T-helper 2 cell (primary cell): ENCODE measurements around the gene ATG7.
A peak's percentile ranks its signal among the peaks of the same experiment; 100 is the strongest.

Experiments
- DNase-seq, 5 experiments: peaks; one replicate each; pipeline versions ENCODE4 v3.0.0 to v3.0.0-alpha.2; 2012 to 2022
- total RNA-seq, 2 donors: gene quantifications; one replicate each; lab custom pipeline; 2026; lab: John Stamatoyannopoulos, UW

ATG7 gene, protein sequence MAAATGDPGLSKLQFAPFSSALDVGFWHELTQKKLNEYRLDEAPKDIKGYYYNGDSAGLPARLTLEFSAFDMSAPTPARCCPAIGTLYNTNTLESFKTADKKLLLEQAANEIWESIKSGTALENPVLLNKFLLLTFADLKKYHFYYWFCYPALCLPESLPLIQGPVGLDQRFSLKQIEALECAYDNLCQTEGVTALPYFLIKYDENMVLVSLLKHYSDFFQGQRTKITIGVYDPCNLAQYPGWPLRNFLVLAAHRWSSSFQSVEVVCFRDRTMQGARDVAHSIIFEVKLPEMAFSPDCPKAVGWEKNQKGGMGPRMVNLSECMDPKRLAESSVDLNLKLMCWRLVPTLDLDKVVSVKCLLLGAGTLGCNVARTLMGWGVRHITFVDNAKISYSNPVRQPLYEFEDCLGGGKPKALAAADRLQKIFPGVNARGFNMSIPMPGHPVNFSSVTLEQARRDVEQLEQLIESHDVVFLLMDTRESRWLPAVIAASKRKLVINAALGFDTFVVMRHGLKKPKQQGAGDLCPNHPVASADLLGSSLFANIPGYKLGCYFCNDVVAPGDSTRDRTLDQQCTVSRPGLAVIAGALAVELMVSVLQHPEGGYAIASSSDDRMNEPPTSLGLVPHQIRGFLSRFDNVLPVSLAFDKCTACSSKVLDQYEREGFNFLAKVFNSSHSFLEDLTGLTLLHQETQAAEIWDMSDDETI
- 22.8 to 33.5 reads per million in 2 donors for total RNA-seq

DNA sequence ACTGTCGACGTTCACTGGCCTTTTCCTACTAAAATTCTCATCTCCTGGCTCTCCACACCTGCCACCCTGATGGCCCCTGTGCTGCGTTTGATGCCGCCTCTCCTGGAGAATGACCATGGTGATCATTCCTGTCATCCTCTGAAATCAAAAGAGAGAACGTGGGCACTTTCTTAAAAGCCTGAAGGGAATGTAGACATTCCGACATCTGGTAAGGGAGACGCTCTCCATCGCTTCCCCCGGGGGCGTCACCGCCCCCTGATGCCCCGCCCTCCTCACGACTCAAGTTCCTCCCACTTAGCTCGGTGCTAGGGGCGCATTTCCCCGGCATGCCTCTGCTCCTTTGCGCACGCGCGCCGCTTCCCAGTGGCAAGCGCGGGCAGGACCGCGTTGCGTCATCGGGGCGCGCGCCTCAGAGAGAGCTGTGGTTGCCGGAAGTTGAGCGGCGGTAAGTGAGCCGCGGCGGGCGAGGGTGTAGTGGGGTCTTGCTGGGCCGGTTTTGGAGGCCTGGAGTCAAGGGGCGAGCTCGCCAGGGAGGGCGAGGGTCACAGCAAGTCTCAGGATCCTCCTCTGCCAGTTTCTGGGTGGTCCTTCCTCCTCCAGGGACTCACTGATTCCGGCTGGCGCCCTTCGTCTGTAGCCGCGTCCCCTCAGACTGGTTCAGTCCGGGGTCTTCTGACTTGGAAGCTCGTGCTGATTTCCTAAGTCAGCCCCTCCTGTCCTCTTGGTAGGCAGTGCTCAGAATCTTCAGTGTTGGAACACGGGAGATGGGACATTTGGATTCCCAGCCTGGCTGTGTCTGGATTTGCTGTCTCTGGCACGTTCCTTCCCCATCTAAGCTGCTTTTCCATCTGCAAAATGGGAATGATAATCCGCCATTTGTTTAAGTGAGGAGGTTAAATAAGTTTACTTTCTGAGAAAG lies at the start of gene ATG7:
TSS of gene ATG7 (plus strand) at position 412 of the 919 bp plus-strand sequence. CDS start 26,299 bp downstream, outside the sequence.
- peak; percentile 92 to 98 (median 95) for DNase-seq

DNA sequence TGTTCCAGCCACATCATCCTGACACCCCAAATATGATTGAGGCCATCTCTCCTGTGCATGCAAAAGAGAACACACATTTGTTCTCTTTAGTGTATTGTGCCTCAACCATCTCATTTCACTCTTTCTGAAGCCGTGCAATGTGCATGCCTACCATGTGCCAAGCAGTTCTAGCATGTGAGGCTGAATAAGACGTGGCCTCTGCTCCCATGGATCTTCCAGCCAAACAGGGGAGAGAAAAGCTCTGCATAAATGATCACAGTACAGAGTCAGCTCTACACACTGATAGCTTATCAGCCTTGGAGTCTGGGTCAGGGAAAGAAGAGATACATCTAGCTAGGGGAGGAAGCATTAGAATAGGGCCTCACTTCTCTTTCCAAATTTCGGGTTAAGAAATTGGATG lies 48.2 kb upstream of the ATG7 start:
- DNase-seq: no peak

DNA sequence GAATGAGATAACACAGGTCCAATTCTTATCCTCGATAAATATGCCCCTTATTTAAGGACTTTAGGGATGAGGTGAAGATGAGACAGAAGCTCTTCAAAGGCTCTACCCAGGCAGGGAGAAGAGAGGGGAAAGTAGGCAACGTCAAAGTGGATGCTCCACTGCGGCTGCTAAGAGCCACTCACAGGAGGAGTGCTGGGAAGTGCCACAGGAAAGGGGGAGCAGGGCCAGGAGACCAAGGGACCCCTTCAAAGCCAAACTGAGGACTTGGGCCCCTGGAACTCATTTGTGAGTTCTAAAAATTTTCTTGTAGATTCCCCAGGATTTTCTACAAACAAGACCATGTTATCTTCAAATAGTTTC lies 47.3 kb upstream of the ATG7 start:
- no peak for DNase-seq

DNA sequence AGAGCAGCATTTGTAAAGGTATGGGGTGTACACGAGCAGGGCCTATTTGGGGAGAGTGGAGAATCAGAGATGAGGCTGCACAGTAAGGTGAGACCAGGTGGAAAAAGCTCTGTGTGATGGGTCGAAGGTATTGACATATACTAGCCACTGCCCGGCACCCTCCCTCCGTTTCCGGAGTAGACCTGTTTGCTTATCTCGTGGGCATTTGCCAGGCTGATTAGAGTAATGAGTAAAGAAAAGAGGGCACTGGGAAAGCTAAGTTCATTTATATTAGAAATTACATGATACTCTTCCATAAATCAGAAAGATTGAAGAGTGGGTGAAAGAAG lies 46.2 kb upstream of the ATG7 start:
- no peak for DNase-seq

DNA sequence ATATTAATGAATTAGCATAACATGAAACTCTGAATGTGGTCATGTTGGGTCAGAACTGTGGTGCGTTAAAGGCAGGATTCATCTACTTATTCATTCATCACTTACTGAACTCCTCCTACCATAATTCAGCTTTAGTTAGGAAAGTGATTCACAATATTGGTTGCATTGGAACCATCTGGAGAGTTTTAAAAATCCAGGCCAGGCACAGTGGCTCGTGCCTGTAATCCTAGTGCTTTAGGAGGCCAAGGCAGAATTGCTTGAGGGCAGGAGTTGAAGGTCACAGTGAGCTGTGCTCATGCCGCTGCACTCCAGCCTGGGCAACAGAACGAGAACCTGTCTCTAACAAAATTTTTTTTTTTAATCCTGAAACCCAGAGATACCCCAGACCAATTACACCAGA lies 44.2 kb upstream of the ATG7 start:
- DNase-seq: no peak

DNA sequence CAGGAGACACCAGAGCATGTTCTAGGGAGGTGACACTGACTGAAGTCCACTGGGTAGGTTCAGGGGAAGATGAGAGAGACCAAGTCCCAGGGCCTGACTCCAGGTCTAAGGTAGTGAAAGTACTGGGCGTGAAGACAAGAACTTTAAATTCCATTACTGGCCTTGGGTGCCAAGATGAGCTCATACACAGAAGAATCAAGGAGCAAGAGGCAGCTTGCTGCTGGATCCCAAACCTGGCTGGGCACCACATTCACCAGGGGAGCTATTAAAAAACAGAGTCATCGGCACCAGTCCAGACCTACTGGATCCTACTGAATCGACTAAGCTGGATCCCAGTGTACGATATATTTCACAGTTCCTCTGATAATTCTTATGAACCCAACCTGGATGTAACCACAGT lies 42.1 kb upstream of the ATG7 start:
- no peak for DNase-seq

DNA sequence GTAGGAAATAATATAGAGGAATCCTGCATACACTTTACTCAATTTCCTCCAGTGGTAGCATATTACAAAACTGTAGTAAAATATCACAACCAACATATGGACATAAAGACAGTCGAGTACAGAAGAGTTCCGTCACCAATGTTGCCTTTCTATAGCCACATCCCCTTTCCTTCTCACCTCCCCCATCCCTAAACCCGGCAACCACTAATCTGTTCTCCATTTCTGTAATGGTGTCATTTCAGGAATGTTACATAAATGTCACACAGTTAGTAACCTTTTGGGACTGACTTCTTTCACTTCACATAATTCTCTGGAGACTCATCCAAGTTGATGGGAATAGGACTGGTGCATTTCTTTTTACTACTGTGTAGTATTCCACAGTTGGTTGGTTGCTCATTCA lies 41.4 kb upstream of the ATG7 start:
- no peak for DNase-seq

DNA sequence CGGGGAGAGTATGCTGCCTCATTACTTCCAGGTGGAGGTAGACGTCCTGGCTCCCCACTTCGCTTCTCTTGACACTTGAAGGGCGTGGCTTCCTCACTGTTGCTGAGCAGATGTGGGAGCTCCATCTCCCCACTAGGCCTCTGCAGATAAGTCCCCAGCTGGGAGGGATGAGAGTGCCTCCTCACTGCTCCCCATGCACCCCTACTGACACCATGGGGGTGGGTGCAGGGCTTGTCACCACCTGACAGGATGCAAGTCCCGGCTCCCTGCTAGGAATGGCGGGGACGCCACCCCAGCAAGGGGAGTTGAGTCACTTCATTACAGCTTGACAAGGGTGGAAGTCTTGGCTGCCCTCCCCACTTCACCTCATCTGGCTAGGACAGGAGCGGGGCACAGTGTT lies 36.8 kb upstream of the ATG7 start:
- DNase-seq: no peak

DNA sequence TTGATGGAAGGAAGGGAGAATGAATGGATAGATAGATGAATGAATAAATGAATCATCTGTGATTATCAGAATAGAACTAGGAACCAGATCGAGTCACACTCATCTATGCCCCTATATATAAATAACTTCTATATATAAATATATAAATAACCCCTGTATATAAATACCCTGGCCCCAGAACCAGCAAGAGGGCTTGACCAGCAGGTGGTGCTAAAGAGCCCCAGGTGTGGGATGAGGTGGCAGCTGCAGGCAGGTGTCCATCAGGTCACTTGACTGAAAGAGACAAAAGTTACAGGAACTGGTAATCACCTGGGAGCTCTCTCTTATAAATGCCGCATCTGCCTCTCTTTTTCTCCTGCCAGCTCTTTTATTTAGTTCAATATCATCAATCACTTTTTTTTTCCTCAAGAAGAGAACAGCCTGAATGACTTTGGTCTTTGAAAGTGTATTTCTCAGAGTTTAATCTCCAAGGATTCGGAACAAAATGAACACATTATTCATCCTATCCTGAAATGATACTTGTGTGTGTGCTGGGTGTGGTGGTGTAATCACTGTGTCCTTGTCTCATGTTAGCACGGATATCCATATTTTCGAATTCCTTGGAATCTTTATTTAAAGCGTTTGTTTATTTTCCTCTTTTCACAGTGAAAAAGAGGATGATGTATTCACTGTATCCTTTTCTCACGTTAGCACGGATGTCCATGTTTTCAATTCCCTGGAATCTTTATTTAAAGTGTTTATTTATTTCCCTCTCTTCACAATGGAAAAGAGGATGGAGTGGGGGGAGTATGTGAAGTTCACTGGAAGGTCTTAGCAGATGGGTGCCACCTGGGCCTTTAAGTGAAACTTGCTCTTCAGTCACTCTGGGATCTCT lies 35.4 kb upstream of the ATG7 start:
- DNase-seq: peak; percentile 49 to 68 (median 58)

DNA sequence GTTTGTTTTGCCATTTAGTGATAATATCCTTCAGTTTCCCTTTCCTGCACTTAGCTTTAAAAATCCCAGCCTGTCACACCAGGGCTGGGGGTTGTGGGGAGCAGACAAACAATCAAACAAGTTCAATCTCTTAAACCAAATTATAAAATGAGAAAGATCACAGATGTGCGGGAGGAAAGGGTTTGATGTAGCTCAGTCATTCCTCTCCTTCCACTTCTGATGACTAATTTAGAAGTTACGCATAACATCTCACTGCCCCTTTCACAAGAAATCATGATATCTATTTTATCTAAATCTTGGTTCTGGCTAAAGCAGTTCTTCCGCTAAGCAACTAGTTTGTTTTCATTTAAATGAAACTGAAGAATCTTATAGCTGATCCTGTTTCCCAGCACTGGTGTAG lies 34.1 kb upstream of the ATG7 start:
- peak in 1 of 5 experiments; percentile 94 for DNase-seq

DNA sequence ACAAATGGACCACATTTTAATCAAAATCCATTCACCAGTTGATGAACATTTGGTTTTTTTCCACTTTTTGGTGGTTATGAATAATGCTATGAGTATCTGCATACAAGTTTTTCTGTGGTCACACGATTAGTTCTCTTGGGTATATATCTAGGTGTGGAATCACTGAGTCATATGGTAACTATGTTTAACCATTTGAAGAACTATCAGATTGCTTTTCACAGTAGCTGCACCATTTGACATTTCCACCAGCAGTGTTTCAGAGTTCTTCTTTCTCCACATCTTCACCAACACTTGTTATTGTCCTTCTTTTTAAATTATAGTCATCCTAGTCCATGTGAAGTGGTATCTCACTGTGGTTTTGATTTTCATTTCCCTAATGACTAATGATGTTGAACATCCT lies 33.3 kb upstream of the ATG7 start:
- DNase-seq: peak in 1 of 5 experiments; percentile 93

DNA sequence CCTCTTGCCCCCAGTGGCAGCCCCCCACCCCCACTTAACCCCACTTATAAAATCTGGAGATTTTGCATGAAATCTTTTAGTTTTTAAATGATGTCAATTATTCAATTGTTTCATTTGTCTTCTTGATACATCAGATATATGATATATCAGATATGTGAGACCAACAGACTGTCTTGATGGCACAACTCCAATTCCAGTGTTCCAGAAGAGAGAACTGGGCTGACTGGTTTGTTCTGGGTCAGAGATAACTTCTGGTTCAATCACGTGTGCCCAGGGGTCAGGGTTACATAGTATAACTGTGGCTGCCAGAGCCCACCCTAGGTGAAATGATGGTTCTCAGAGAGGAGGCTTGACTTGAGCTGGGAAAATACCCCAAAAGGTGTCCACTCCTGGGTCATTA lies 32.4 kb upstream of the ATG7 start:
- no peak for DNase-seq

DNA sequence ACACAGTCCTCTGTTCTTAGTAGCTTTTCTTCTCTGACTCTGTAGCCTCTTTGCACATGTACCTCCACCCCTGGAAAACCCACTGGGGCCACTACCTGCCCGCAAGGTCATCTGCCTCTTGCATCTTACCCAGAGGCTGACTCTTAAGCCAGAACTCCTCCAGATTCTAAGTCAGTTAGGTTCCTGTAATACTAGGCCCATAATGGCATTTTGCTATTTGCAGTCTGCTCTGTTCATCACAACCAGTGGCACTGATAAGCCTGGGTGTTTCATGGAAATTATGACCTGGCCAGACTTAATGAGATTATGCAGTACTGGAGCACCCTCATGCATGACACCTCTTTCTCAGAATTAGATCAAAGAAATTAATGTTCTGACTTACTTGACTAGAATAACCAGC lies 31.7 kb upstream of the ATG7 start:
- DNase-seq: peak in 1 of 5 experiments; percentile 19

DNA sequence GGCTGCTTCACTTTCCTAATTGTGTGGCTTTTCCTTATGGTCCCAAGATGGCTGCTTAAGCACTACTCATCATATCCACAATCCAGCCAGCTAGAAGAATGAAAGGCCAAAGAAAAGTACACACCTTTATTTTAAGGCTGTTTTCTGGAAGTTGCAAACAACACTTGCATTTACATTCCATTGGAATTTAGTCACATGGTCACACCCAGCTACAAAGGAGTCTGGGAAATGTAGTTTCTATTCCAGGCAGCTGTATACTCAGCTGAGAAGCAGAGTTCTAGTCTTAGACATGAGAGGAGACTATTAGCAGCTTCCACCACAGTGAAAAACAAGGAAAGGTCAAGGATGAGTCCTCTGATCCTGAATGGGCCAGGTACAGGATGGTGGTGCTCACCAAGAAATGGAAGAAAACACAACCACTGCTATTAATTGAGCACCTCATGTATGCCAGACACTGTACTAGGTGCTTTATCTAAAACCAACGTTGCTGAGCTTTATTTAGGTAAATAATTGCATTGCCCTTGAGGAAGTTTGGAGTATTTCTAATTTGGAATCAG lies 28.0 kb upstream of the ATG7 start:
- DNase-seq: no peak

DNA sequence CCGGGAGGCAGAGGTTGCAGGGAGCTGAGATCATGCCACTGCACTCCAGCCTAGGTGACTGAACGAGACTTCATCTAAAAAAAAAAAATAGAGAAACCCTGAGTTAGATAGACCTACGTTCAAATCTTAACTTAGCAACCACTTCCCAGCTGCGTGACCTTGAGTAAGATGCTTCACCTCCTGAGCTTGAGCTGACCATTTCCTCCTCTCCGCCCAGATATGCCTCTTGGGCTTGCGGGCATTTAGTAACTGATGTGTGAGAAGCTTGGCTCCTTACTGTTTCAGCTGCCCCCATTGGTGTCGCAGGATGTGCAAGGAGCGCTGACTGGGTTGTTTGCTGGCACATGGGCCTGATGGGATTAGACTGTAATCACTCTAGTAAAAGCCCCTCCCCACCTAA lies 26.9 kb upstream of the ATG7 start:
- DNase-seq: peak in 1 of 5 experiments; percentile 58

DNA sequence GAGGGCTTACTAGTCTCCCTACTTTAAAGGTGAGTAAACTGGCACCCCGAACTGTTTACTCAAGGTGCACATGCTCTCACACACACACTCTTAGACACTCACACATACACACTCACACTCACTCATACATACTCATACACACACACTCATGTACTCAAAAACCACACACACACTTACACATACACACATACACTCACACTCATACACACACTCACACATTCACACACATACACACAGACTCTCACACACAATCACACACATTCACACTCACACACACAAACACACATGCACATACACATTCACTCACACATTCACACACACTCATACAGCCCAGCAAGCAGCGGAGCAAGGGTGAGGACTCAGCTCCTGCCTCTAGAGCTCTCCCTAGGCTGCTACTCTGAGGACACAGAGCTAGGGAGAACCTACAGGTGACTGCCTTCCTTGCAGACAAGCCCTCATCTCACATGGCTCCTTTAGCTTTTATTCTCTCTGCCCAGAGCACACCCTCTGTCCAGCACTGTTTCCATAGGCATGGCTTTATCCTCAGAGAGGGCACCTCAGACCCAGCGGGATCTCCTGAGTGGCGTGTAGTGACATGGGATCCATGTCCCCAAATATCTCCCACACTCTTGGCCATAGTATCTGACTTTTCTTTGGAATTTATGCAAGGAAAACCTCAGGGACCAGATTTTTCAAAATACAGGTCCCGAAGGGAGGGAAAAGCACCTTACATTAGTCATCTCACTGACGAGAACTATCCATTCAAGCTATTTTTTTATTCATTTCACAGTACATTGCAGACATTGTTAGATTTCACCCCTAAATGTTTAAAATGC lies 26.2 kb upstream of the ATG7 start:
- no peak for DNase-seq

DNA sequence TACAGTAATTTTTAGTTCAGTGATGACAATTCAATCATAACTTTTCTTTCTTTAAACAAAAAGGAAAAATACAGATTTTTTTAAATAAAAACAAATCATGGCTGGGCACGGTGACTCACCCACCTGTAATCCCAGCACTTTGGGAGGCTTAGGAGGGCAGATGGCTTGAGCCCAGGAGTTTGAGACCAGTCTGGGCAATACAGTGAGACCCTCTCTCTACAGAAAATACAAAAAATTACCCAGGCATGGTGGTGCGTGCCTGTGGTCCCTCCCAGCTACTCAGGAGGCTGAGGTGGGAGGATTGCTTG lies 25.6 kb upstream of the ATG7 start:
- DNase-seq: no peak

DNA sequence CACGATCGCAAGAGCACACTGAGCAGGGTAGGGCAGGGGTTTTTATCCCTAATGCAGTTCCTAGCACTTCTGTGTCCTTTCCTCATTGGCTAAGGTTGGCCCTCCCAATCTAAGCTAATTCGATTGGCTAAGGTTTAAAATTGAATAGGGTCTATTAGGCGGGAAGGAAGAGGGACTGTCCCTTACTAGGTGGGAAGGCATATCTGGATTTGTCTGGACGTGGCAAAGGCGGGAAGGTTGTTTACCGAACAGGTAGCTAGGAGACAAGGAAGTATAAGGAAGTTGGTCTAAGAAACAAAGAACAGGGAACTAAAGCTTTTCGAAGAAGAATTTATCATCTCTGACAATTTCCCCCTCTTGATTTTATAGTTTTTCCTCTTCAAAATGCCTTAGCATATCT lies 24.8 kb upstream of the ATG7 start:
- DNase-seq: no peak

DNA sequence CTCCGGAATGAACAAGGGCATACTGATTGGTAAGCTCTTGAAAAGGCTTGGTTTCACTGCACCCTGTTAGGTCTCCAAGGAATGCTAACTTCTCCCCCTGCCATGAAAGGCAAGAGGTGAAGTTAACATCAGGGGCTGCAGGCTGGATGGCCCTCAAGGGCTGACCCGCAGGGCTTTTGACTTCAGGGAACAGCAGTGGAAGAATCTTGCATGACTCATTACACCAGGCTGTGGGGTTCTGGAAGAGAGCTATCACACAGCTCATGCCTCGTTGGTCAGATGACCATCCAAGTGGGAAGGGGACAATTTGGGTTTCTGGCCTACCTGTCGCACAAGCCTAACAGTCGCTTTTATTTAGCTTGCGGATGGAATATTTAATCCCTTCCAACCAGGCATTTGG lies 23.6 kb upstream of the ATG7 start:
- DNase-seq: no peak

DNA sequence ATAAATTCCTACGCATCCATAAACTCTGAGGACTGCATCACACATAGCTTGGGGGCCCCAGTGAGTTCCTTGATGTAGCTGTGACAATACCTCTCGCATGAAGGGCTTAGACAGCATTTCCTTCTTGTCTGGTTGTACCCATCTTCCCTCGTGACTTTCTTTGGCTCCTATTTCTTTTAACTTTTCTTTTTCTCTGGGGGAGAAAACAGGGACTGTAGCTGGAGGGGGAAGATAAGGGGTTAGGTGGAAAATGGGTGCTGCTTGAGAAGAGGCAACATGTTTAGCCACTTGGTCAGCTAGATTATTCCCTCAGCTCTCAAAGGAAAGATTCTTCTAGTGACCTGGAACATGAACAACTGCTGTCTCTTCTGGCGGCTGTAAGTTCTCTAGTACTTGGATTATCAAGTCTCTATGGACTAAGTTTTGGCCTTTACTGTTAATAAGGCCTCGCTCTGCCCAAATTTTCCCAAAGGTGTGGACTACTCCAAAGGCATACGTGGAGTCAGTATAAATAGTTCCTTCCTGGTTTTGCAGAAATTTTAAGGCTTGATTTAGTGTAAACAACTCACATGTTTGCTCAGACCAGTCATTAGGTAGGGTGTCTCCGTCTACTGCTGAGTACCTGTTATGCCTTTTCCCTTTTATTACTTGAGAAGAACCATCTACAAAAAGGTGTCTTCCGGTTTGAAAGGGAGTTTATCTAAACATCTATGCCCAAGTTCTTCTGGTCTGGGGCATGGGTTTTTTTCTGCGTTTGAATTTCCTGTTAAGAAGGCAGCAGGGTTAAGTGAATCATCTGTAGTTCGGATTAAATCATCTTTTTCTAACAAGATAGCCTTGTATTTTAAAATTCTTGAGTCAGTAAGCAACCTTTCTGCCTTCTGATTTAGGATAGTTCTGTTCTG lies 21.0 kb upstream of the ATG7 start:
- peak in 1 of 5 experiments; percentile 88 for DNase-seq
